Neural cell (in vitro differentiated cells): ENCODE results near the gene SRCIN1.

Experiments
- CTCF ChIP-seq: fragments of 450-650 bp; IDR thresholded peaks from 2 replicates; pipeline ENCODE4 v1.5.1; 2014; ENCODE audit warnings: antibody characterized with exemption, mild to moderate bottlenecking, moderate library complexity; ENCODE audit not compliant: poor library complexity, severe bottlenecking
- EP300 ChIP-seq: fragments of 450-650 bp; conservative IDR thresholded peaks from 2 replicates; pipeline ENCODE4 v1.6.1; 2014; ENCODE audit warnings: antibody characterized with exemption, mild to moderate bottlenecking, moderate library complexity; ENCODE audit not compliant: poor library complexity, severe bottlenecking
- POLR2AphosphoS5 ChIP-seq: IDR thresholded peaks from 2 replicates; pipeline ENCODE4 v1.6.1; 2012
- REST ChIP-seq: IDR thresholded peaks from 2 replicates; pipeline ENCODE4 v1.6.1; 2012; ENCODE audit warnings: borderline replicate concordance
- TAF1 ChIP-seq: IDR thresholded peaks from 2 replicates; pipeline ENCODE4 v1.6.1; 2012; ENCODE audit warnings: low read depth

- TF ChIP-seq CTCF, result peak; percentile 75
- TF ChIP-seq REST, result no peak
- no peak for TF ChIP-seq POLR2AphosphoS5
- no peak for TF ChIP-seq EP300
- TF ChIP-seq TAF1, result no peak
Measured at GRCh38 chr17:38584350-38584925, 21.3 kb downstream of the SRCIN1 start.
